ENCODE data around the gene MTMR2. TPM values are rescaled to one million over a fixed set of nuclear protein-coding genes. Genes with fewer than 3 reads are reported as not detected.

The MTMR2 gene
- total RNA-seq, 2 donors from 2014 or later = 14.9 to 35.4 TPM

Other genes with a start within 250 kb of the MTMR2 start
- 10 to 100 TPM; 38.3 to 50.7 TPM for gene FAM76B, start 134.3 kb downstream of the MTMR2 start, total RNA-seq
- gene CEP57, start 133.6 kb downstream of the MTMR2 start, total RNA-seq = 100 to 1,000 TPM in 1 of 2 donors, 10 to 100 TPM in 1; 79.9 to 159 TPM